Retinal pigment epithelial cell (primary cell): ENCODE data around the gene MVD.

Source experiments
- DNase-seq: peaks from one replicate; pipeline ENCODE4 v3.0.0-alpha.2; 2010; ENCODE audit warnings: low read depth
- H3K4me3 ChIP-seq: 2 replicates; pipeline ENCODE4 v1.5.1; 2011; ENCODE audit warnings: mild to moderate bottlenecking, low read length, control low read depth, moderate library complexity
- TF ChIP-seq, protein P1 (sequence below): conservative IDR thresholded peaks from 2 replicates; pipeline ENCODE4 v1.5.1; 2011; ENCODE audit warnings: low read depth, low read length, control low read depth, inconsistent platforms

MVD gene

DNA sequence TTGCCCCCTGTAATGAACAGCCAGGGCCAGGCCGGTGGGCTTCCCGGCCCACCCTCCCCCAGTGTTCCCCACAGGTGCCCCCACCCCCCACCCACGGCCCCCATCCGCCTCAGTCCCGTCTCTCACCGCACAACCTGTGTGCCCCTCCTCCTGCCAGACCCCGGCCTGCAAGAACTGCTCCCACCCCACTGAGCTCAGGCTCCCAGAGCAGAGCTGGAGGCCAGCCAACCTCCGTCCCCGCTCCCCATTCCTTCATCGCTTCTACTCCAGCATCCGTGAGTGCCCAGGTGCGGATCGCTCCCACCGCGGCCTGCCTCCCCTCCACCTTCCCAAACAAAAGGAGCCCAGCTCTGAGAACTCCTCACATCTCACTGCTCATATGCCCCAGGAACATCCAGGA is 4.2 kb downstream of the MVD start:
- TF ChIP-seq, protein P1, sequence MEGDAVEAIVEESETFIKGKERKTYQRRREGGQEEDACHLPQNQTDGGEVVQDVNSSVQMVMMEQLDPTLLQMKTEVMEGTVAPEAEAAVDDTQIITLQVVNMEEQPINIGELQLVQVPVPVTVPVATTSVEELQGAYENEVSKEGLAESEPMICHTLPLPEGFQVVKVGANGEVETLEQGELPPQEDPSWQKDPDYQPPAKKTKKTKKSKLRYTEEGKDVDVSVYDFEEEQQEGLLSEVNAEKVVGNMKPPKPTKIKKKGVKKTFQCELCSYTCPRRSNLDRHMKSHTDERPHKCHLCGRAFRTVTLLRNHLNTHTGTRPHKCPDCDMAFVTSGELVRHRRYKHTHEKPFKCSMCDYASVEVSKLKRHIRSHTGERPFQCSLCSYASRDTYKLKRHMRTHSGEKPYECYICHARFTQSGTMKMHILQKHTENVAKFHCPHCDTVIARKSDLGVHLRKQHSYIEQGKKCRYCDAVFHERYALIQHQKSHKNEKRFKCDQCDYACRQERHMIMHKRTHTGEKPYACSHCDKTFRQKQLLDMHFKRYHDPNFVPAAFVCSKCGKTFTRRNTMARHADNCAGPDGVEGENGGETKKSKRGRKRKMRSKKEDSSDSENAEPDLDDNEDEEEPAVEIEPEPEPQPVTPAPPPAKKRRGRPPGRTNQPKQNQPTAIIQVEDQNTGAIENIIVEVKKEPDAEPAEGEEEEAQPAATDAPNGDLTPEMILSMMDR = no peak
- DNase-seq = no peak
- H3K4me3 ChIP-seq = no peak overlapping the region

DNA sequence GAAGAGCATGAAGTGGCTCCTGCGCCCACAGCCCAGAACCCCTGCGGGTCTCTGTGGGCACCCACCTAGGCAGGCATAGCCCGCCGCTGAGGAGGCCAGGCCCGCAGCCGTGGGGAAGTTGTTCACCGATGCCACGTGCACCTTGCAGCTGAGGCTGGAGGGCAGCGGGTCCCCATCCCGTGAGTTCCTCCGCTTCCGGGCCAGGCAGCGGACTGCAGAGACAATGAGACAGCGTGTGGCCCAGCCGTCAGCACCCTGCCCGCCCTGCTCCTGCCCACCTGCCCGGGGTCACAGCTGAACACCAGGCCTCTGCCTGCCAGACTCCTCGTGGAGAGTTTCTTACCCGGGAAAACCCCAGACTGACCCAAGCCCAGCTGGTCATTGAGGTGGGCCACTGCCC is 5.5 kb downstream of the MVD start:
- TF ChIP-seq, protein P1 = no peak
- H3K4me3 ChIP-seq = no peak overlapping the region
- DNase-seq = no peak

DNA sequence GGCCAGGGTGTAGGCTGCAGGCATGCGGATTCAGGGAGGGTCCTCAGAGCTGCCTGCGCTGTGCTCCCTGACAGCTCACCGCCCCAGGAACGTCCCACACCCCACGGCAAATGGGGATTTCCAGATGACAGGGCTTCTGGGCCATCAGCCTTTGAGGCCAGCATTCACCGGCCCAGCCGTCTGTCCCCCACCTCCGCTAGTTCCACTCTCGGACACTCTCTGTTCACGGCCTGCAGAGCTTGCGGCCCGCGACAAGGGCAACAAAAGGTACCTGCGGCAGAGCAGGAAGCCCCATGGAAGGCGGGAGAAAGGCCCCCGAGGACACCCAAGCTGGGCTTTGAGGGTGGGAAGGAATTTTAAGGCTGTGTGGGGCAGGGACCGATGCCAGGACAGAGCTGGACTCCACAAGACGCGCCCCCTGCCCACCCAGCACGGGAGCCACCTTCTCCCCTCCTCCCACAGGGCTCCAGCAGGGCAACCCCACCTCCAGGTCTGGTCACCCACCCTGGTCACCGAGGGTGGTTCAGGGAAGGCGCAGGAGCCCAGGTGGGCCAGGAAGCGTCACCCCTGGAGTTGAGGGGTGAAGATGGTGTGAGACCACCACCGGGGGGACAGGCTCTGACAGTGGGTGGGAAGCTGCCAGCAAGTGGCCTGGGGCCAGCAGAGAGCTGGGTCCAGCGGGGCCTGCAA is 6.5 kb downstream of the MVD start:
- TF ChIP-seq, protein P1 = no peak
- DNase-seq = no peak
- H3K4me3 ChIP-seq = no peak overlapping the region

DNA sequence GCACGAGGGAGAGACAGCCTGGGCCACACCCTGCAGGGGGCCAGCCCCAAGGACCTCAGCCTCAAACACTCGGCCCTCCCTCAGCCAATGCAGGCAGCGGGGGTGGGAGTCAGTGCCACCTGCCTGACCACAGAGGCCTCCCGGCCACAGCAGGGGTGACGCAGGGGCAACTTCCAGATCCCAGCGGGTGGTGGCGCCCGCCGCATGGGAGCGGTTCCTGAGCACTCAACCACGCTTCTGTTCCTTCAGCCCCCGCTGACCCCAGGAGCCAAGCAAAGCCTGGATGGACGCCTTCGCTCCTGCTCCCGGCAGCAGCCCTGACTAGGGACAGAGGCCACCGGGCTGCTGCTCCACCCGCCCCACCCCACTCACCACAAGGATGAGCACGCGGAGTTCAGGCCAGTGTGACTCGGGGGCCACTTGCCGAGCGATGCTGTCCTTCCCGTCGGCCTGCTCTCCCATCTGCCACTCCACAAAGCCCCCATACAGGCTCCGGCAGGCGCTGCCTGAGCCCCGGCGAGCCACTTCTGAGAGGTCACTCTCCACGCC is 7.1 kb downstream of the MVD start:
- TF ChIP-seq, protein P1 = no peak
- no peak overlapping the region for H3K4me3 ChIP-seq

DNA sequence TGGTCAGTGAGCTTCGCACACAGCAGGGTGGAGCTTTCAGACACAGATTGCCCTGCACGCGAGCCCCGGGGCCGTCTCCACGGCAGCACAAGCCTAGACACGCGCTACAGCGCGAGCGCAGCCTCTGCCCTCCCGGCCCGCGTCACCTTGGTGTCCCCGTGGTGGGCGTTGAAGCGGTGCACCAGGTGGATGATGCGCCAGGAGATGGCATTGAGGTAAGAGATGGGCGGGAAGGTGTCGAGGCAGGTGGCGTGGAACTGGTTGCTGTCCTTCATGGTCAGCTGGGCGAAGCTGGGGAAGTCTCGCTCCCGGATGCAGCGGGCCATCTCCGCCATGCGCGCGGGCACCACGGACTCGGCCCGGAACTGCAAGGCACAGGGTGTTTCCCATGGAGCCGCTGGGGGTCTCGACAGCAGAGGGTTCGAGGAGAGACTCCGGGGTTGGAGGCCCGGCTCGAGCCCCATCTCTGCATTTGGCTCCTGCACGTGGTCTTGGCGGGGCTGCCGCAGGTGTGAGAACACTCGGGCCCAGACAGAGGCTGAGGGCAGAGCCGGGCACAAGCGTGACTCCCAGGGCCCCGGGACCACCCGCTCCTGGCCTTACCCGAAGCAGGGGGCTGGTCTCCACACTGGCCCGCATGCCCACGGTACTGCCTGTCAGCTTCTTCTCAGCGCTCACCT is 7.7 kb downstream of the MVD start:
- DNase-seq = no peak
- H3K4me3 ChIP-seq = no peak overlapping the region
- TF ChIP-seq, protein P1 = no peak

More for the DNA sequence above, 7.1 kb downstream of the MVD start:
- DNase-seq = no peak

DNA sequence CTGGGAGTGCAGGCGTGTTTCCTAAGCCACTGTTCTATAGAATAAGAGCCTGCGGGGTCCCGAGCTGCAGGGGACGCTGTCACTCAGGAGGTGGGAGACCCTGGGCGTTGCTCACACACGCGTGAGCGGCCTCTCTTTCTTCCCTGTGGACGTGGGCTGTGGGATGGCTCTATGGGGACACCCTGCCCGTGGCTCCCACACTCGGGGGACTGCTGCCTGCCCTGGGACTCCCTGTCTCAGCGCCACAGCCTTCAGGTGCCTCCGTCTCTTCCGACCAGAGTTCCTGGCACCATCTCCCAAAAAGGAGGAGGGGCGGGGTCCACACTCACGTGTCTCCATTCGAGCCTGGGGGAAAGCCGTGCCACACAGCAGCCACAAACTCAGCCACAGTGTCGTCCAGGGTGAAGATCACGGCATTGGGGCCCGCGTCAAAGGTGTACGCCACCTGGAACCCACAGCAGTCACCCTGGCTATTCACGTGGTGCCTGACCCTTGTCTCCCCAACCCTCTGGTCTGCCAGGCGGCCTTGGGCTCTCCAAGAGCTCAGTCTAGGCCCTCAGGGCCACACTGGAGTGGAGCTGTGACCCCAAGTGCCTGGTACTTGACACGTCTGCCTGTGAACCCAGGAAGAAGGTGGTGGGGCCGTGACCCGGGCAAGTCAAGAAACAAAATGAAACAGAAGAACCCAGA is 8.4 kb downstream of the MVD start:
- DNase-seq = no peak
- TF ChIP-seq, protein P1 = no peak
- no peak overlapping the region for H3K4me3 ChIP-seq
